Stimulated activated CD4-positive, alpha-beta T cell treated with anti-CD3 and anti-CD28 coated beads, TNF-alpha, amount 100 ng/mL, for 48 hours (primary cell): ENCODE measurements around the gene SLC17A8.
"Not testable (repeated sequence)": the region's sequence is repeated elsewhere in the genome, so short reads cannot be mapped to it uniquely, and the experiment has no call there.

Source experiments
- DNase-seq, 3 donors: peaks; one replicate each; pipeline ENCODE4 v3.0.0-alpha.2; 2020; ENCODE audit warnings: low read depth in 3 of 3

The SLC17A8 gene

GRCh38 chr12:100427078-100427477, 70.2 kb downstream of the SLC17A8 start:
- no peak for DNase-seq

- not testable (repeated sequence) for DNase-seq
These were observed 73.4 kb downstream of the SLC17A8 start for GRCh38 chr12:100430251-100430650.

GRCh38 chr12:100433701-100434100, 76.8 kb downstream of the SLC17A8 start:
- DNase-seq: no peak

GRCh38 chr12:100434177-100434576, 77.3 kb downstream of the SLC17A8 start:
- no peak for DNase-seq

GRCh38 chr12:100435957-100436356, 79.1 kb downstream of the SLC17A8 start:
- DNase-seq: no peak

GRCh38 chr12:100437038-100437841, 80.4 kb downstream of the SLC17A8 start:
- DNase-seq: no peak

GRCh38 chr12:100439797-100440196, 82.9 kb downstream of the SLC17A8 start:
- DNase-seq: no peak

GRCh38 chr12:100442403-100442802, 85.5 kb downstream of the SLC17A8 start:
- DNase-seq: no peak

GRCh38 chr12:100443434-100443833, 86.6 kb downstream of the SLC17A8 start:
- DNase-seq: no peak

GRCh38 chr12:100445081-100445481, 88.2 kb downstream of the SLC17A8 start:
- DNase-seq: no peak

- DNase-seq: no peak
These were observed 90.5 kb downstream of the SLC17A8 start for GRCh38 chr12:100447381-100447780.

- DNase-seq: no peak
These were observed 91.8 kb downstream of the SLC17A8 start for GRCh38 chr12:100448656-100449055.

- DNase-seq: no peak
These were observed 93.9 kb downstream of the SLC17A8 start for GRCh38 chr12:100450735-100451134.

GRCh38 chr12:100453951-100454350, 97.1 kb downstream of the SLC17A8 start:
- no peak for DNase-seq

- no peak for DNase-seq
These were observed 99.0 kb downstream of the SLC17A8 start for GRCh38 chr12:100455896-100456295.

- DNase-seq: no peak
These were observed 101.3 kb downstream of the SLC17A8 start for GRCh38 chr12:100458191-100458590.

- DNase-seq: no peak
These were observed 103.8 kb downstream of the SLC17A8 start for GRCh38 chr12:100460702-100461101.

- no peak for DNase-seq
These were observed 104.6 kb downstream of the SLC17A8 start for GRCh38 chr12:100461330-100461973.

- no peak for DNase-seq
These were observed 106.8 kb downstream of the SLC17A8 start for GRCh38 chr12:100463661-100464060.

- no peak for DNase-seq
These were observed 107.7 kb downstream of the SLC17A8 start for GRCh38 chr12:100464529-100464928.

- DNase-seq: no peak
These were observed 111.3 kb downstream of the SLC17A8 start for GRCh38 chr12:100468126-100468525.
